Astrocyte of the spinal cord (primary cell): ENCODE results near the gene MIER2.
A peak's percentile ranks its signal among the peaks of the same experiment; 100 is the strongest.
"Not testable (repeated sequence)": the region's sequence is repeated elsewhere in the genome, so short reads cannot be mapped to it uniquely, and the experiment has no call there.

ENCODE experiments used
- DNase-seq: peaks from one replicate; pipeline ENCODE4 v3.0.0; 2011; ENCODE audit warnings: low read depth, low spot score
- H3K4me3 ChIP-seq: 2 replicates; pipeline ENCODE4 v1.5.1; 2011; ENCODE audit warnings: low read depth, mild to moderate bottlenecking, low read length, moderate library complexity
- in situ Hi-C: cut with HindIII; loops from 2 replicates; pipeline ENCODE4 v1.10.0; 2017; ENCODE audit warnings: low sequenced_read_pairs
- TF ChIP-seq, protein P1 (sequence below): IDR thresholded peaks from 2 replicates; pipeline ENCODE4 v1.5.1; 2012; ENCODE audit warnings: low read depth, mild to moderate bottlenecking, low read length, inconsistent platforms

MIER2 gene

GRCh38 chr19:383922-384798 lies 39.6 kb upstream of the MIER2 start:
- TF ChIP-seq, protein P1, sequence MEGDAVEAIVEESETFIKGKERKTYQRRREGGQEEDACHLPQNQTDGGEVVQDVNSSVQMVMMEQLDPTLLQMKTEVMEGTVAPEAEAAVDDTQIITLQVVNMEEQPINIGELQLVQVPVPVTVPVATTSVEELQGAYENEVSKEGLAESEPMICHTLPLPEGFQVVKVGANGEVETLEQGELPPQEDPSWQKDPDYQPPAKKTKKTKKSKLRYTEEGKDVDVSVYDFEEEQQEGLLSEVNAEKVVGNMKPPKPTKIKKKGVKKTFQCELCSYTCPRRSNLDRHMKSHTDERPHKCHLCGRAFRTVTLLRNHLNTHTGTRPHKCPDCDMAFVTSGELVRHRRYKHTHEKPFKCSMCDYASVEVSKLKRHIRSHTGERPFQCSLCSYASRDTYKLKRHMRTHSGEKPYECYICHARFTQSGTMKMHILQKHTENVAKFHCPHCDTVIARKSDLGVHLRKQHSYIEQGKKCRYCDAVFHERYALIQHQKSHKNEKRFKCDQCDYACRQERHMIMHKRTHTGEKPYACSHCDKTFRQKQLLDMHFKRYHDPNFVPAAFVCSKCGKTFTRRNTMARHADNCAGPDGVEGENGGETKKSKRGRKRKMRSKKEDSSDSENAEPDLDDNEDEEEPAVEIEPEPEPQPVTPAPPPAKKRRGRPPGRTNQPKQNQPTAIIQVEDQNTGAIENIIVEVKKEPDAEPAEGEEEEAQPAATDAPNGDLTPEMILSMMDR = peak; percentile 41
- in situ Hi-C loops = no loop called here
- DNase-seq = no peak
- H3K4me3 ChIP-seq = no peak overlapping the region

DNA sequence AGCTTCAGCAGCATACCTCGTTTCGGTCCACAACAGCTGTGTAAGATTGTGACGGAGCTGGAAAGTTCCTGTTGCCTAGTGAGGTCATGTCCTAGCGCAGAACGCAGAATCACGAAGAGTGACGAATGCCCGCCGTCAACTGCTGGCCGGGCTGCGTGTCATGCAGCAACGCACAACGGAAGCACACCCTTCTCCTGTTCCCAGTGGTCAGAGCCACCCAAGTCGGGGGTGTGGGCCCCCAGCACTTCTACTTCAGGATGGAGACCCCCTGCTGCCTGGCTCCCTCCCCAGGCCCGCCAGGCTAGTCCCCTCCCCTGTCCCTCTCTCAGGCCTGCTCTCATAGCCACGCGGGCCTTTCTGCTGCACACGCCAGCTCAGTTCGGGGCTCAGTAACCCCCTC lies 38.4 kb upstream of the MIER2 start:
- TF ChIP-seq, protein P1 = no peak
- no peak overlapping the region for H3K4me3 ChIP-seq
- DNase-seq = no peak
- in situ Hi-C loops = no loop called here

DNA sequence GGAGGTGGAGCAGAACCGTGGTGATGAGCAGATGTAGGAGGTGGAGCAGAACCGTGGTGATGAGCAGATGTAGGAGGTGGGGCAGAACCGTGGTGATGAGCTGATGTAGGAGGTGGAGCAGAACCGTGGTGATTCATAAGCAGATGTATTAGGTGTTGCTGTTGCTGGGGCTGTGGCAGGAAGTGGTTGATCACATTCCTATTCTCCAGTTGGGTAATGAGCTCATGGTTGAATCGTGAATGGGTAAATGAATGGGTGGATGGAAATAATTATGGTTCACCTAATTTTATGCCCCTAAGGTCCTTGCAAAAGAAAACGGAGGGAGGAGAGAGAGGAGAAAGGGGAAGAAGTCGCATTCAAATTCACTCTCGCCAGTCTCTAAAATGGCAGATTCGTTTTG lies 38.0 kb upstream of the MIER2 start:
- in situ Hi-C loops, H3K4me3 ChIP-seq: not testable (repeated sequence)
- peak; percentile 35 for DNase-seq

DNA sequence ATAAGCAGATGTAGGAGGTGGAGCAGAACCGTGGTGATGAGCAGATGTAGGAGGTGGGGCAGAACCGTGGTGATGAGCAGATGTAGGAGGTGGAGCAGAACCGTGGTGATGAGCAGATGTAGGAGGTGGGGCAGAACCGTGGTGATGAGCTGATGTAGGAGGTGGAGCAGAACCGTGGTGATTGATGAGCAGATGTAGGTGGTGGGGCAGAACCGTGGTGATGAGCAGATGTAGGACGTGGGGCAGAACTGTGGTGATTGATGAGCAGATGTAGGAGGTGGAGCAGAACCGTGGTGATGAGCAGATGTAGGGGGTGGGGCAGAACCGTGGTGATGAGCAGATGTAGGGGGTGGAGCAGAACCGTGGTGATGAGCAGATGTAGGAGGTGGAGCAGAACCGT lies 37.3 kb upstream of the MIER2 start:
- H3K4me3 ChIP-seq, in situ Hi-C loops, DNase-seq: not testable (repeated sequence)

DNA sequence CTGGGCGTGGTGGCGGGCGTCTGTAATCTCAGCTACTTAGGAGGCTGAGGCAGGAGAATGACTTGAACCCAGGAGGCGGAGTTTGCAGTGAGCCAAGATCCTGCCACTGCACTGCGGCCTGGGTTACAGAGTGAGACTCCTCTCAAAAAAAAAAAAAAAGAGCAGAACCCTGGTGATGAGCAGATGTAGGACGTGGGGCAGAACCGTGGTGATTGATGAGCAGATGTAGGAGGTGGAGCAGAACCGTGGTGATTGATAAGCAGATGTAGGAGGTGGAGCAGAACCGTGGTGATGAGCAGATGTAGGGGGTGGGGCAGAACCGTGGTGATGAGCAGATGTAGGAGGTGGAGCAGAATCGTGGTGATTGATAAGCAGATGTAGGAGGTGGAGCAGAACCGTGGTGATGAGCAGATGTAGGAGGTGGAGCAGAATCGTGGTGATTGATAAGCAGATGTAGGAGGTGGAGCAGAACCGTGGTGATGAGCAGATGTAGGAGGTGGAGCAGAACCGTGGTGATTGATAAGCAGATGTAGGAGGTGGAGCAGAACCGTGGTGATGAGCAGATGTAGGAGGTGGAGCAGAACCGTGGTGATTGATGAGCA lies 36.1 kb upstream of the MIER2 start:
- in situ Hi-C loops = not testable (repeated sequence)

DNA sequence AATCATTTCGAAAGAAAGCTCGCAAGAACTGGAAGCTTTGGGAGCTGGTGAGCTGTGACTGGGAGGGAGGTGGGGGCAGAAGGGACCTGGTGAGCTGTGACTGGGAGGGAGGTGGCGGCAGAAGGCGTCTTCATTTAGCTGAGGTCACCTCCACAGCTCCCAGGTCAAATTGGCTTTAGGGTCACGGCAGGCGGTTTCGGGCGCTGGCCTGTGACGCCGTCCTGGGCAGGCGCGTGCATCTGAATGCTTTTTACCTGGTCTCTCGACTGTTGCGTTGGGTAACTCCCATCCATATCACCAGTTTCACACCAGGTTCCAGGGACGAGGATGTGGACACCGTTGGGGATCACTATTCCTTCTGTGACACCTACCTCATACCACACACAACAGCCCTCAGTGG lies 35.2 kb upstream of the MIER2 start:
- in situ Hi-C loops = no loop called here
- no peak for DNase-seq
- TF ChIP-seq, protein P1 = no peak
- H3K4me3 ChIP-seq = no peak overlapping the region

More for the DNA sequence above, 36.1 kb upstream of the MIER2 start:
- H3K4me3 ChIP-seq, DNase-seq: not testable (repeated sequence)

DNA sequence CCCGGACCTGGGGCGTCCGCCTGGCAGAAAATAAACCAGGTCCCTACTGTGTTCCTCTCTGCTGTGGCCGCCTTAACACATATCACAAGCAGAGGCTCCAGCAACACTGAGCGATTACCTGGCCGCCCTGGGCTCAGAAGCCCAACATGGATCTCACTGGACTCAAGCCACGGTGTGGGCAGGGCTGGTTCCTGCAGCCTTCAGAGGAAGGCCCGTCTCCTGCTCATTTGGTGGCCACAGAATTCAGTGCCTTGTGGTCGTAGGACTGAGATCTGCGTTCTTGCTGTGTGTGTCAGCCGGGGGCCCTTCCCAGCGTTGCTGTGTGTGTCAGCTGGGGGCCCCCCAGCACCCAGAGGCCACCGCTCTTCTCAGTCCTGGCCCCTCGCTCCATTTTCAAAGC lies 34.1 kb upstream of the MIER2 start:
- TF ChIP-seq, protein P1 = no peak
- no peak for DNase-seq
- in situ Hi-C loops = no loop called here
- H3K4me3 ChIP-seq = no peak overlapping the region

DNA sequence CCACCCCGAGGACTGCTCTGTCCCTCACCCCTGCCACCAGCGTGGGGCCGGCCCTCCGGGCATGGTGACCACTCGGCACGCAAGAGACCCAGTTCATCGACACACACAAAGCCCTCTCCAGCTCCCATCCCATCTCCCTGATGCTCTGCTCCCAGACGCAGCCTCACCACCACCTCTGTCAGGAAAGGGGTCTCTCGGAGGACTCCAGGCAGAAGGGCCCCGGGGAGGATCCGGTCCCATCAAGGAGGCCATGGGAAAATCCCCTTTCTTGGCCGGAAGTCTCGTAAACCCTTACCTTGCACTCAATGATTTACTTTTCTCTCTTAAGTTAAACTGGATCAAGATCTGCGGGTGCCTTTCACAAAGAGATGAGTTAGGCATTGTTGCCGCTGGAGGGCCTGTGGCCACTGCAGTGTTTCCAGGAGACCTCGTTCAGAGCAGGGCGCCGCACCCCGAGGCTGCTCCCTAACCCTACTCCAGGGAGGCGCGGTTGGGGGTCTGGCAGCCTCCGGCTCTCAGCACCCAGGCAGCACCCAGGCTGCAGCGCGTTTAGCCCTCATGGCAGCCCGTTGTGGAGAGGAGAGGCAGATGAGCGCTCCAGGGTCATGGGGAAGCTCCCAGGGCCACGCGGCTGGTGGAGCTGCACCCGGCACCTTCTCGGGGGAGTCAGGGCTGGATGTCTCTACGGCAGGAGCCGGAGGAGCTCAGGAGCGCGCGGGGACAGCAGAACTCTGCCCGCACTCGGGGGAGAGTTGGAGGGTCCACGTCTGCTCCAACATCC lies 33.4 kb upstream of the MIER2 start:
- no peak overlapping the region for H3K4me3 ChIP-seq
- no peak for DNase-seq
- TF ChIP-seq, protein P1 = no peak
- in situ Hi-C loops = no loop called here
